DMS 273 treated with DMSO at 0.1 percent for 48 hours (cell line): Measurements from ENCODE around the gene ADIG.

Source experiments
- DNase-seq: peaks from one replicate; lab custom pipeline; 2025; lab: John Stamatoyannopoulos, UW

The ADIG gene

GRCh38 chr20:38581013-38581412, at the start of gene ADIG:
ADIG (plus strand) TSS chr20:38581197; CDS start chr20:38581251, 54 bp downstream.
- no peak for DNase-seq

- no peak for DNase-seq
These were observed 46.2 kb upstream of the ADIG start for GRCh38 chr20:38534756-38535155.

DNA sequence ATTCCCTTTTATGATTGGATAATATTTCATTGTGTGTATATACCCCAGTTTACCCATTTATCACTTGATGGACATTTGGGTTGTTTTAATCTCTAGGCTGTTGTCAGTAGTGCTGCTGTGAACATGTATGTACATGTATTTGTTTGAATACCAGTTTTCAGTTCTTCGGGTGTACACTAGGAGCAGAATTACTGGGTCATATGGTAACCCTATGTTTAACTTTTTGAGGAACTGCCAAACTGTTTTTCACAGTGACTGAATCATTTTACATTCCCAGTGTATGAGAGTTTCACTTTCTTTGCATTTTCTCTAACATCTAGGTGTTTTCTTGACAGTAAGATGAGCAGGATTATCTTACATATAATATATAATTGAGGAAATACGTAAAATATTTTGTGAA, 44.7 kb upstream of the ADIG start:
- DNase-seq: no peak

DNA sequence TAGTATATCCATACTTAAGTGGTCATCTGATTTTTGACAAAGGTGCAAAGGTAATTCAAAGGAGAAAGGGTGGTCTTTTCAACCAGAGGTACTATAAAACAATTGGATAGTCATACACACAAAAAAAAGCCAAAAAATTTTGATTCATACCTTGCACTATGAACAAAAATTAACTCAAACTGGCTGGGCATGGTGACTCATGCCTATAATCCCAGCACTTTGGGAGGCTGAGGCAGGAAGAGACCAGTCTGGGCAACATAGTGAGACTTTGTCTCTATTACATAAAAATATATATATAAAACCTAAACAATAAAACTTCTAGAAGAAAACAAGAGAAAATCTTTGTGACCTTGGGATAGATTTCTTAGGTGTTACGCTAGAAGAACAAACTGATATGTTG, 43.8 kb upstream of the ADIG start:
- no peak for DNase-seq

- DNase-seq: no peak
These were observed 42.2 kb upstream of the ADIG start for GRCh38 chr20:38538789-38539188.

GRCh38 chr20:38543014-38543906, 37.7 kb upstream of the ADIG start:
- no peak for DNase-seq

DNA sequence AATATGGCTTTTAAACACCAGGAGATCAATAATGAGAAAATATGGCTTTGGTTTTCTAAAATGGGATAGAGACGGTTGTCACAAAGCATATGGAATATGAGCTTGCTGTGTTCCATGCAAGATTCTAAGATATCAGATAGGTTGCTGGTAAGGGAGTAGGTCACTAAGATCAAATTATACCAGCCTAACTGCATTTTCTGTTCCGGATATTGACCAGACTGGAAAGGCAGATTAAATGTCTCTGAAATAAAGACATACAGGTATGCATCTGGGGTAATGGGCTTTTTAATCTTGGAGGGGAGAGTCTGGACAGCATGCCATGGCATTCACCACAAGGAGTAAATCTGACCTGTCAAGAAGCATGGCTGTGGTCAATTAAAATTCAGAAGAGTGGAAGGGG, 35.2 kb upstream of the ADIG start:
- no peak for DNase-seq

- DNase-seq: no peak
These were observed 33.5 kb upstream of the ADIG start for GRCh38 chr20:38547288-38548085.

DNA sequence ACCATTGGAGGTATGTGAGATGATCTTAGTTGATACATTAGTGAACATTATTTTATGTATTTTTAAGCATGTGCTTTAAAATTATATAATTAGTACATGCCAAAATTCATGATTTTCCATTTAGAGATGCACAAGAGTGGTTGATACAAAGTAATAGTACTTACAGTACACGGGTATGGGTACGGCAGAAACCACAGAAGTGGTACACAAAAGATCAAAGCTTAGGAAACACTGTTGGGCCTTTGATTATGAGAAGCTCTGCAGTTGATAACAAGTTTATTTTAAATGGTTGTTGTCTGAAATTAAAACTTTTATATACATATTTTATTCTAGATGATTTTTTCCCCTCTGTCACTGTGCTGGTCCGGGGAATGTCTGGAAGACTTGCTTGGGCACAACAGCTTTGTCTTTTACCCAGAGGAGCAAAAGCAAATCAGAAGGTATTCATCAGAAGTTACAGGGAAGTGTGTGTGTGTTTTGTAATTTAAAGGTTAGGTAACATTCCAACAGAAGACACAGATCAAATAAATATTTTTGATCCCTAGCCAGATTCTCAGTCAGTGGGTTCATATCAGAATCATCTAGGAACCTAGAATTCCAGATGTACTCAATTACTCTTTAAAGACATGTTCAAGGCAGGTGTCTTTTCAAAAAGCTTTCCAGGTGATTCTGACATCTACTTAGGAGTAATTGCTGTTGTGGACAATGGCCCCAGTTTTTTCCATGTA, 32.5 kb upstream of the ADIG start:
- DNase-seq: no peak

DNA sequence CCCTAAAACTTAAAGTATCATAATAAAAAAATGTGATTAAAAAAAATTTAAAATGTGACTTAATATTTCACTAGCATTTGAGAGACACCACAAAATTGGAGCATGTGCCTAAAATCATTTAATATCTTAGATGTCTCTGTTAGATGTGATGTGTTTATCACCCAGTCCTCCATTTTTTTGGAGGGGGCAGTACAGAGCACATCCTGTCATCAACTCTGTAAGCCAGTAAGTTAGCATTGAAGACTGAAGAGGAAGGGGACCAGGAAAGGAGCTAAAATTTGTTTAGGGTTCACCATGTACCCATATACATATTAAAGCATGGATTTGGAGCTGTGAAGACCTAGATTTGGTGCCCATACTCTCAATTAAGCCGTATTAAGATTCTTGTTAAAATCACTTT, 30.7 kb upstream of the ADIG start:
- DNase-seq: no peak

DNA sequence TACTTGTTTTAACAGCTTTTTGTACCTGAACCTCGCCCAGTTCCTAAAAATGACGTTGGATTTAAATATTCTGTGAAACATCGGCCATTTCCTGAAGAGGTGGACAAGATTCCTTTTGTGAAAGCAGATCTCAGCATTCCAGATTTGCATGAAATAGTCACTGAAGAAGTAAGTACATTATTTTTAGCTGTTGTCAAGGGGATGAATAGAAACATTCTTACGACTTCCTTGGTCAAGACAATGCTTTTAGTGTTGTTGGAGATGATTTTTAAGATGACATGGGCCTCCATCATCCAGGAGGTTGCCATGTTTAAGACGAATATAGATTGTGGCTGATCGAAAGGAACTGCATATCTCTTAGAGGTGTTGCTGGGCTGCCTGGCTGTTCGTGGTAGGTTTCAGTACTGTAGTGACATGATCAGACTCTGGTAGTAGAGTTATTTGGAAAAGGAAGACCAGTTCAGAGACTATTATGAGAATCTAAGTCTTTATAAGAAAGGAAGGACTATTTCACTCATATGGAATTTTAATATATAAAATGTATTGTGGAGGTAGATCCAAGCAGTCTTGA, 29.9 kb upstream of the ADIG start:
- DNase-seq: no peak

GRCh38 chr20:38554986-38555385, 26.0 kb upstream of the ADIG start:
- no peak for DNase-seq

DNA sequence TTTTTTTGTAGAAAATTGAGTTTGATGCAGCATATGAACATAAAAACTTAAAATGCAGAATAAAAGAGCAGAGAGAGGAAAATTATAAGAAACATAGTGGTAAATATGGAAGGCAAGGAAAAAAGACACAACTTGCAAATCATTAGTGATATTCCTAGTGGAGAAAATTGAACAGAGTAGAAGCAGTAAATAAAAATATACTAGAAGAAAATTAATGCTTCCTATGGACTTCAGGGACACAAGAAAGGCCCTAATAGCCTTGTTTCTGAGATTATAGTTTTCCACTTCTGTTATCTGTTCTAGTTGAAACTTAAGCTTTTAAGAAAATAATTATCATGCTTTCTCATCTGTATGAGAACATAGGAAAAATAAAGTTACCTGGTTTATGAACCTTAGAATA, 25.6 kb upstream of the ADIG start:
- DNase-seq: no peak

DNA sequence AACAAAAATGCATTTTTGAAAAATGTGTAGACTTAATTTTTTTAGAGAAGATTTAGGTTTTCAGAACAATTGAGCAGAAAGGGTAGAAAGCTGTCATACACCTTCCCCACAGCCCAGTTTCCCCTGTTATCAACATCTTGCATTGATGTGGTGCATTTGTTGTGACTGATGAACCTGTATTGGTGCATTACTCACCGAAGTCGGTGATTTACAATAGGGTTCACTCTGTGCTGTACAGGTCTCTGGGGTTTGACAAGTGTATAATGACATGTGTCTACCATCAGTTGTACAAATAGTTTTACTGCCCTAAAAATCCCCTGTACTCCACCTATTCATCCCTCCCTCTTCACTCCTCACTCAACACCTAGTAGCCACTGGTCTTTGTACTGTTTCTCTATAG, 23.8 kb upstream of the ADIG start:
- DNase-seq: no peak

- no peak for DNase-seq
These were observed 22.2 kb upstream of the ADIG start for GRCh38 chr20:38558596-38559360.

GRCh38 chr20:38559764-38560163, 21.2 kb upstream of the ADIG start:
- no peak for DNase-seq

DNA sequence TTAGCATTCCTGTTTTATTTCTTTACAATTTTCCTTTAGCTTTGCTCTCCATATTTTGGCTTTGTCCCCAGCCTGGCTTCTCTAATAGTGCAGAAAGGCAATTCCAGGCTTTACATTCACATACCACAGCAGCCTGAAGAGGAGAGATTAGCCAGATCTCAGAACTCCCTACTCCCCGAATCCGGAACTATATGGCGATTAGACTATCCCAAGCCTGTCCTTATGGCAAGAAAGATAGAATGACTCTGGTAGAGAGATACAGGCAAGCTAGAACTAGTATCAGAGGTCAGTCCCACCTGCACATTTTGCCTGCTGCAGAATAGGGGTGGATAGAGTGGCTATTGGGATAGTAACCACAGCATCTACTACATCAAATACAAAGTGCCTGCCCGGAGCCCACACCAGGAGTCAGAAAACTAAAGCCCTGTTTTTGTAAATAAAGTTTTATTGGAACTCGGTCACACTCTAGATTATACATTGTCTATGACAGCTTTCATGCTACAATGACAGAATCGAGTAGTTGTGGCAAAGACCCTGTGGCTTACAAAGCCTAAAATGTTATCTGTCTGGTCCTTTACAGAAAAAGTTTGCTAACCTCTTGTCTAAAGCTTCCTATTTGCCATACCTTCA, 17.1 kb upstream of the ADIG start:
- no peak for DNase-seq

- DNase-seq: no peak
These were observed 16.3 kb upstream of the ADIG start for GRCh38 chr20:38564680-38565079.

DNA sequence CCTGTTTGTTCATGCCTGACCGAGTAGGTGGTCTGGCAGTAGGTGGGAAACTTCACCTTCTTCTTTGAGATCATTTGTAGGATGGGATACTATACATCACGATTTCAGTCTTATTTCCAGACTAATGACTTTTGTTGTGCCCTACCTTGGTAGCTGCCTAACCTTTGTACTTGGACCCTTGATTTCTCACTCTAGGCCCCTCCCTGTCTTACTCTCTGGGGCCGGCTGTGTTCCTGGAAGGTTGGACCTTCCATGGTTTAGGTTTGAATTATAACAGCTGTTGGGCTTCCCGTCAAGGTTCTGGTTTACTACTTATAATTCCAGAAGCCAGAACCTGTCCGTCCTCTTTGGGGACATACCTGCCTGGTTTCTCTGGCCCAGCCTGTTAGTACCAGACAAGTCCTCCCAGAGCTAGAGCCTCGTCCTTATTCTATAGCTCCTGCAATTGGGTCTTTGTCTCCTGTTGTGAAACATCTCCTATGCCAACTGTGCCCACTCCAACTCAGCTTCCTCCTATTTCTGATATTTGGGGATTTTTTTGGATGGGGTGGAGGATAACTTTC, 14.9 kb upstream of the ADIG start:
- no peak for DNase-seq

DNA sequence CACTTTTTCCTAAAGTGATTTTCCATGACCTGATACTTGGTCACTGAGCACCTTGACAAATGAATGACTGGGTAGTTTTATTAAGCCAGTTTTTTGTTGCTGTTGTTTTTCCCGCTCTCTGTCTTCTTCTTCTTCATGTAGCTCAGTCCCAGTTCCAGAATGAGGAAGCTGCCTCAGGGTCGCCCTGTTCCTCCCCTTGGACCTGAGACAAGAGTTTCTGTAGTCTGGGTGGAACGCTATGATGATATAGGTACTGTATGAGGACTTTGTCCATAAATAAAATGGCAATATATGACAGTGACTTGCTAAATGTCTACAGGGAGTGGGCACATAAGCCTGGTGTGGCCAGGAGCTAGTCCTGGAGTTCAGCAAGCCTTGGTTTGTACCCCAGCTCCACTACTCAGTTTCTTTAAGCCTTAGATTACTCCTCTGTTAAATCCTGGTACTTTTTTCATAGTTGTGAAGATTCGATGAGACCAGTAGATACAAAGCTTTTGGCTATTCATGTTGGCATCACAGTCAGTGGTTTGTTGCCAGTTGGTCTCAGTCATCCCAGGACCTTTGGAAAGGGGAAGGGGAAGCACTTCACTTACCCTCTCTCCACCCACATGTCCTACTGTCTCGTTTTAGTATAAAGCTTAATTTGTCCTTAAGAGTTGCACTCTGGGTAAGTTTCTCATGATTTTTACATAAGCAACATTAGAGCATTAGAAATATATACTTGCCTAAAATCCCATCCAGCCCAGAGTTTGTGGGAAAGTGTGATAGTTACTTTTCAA, 11.1 kb upstream of the ADIG start:
- no peak for DNase-seq
